Smooth muscle cell (in vitro differentiated cells): ENCODE data around the gene ADAMTS18. TPM values are rescaled to one million over a fixed set of nuclear protein-coding genes. Genes with fewer than 3 reads are reported as not detected.

Experiments
- DNase-seq: peaks from one replicate; lab custom pipeline; 2025; ENCODE audit not compliant: unreplicated experiment; lab: John Stamatoyannopoulos, UW
- H2AFZ ChIP-seq: fragments of 200-600 bp; sonication (generic); 2 replicates; pipeline ENCODE4 v1.6.0; 2016; ENCODE audit warnings: antibody characterized with exemption, low read depth, mild to moderate bottlenecking
- H3F3A ChIP-seq: fragments of 200-600 bp; sonication (generic); 2 replicates; pipeline ENCODE4 v1.6.0; 2017; ENCODE audit warnings: antibody characterized with exemption, low read depth
- H3K27ac ChIP-seq: fragments of 200-600 bp; sonication (generic); 2 replicates; pipeline ENCODE4 v1.5.1; 2016; ENCODE audit warnings: low read depth, mild to moderate bottlenecking
- H3K27me3 ChIP-seq: fragments of 200-600 bp; sonication (generic); 2 replicates; pipeline ENCODE4 v1.6.1; 2016; ENCODE audit warnings: low read depth, mild to moderate bottlenecking
- H3K36me3 ChIP-seq: fragments of 200-600 bp; sonication (generic); 2 replicates; pipeline ENCODE4 v1.5.1; 2016; ENCODE audit warnings: low read depth
- H3K4me1 ChIP-seq: fragments of 200-600 bp; sonication (generic); 2 replicates; pipeline ENCODE4 v1.5.1; 2016; ENCODE audit warnings: low read depth
- H3K4me2 ChIP-seq: fragments of 200-600 bp; sonication (generic); 2 replicates; pipeline ENCODE4 v1.6.0; 2016; ENCODE audit warnings: mild to moderate bottlenecking
- H3K4me3 ChIP-seq: fragments of 200-600 bp; sonication (generic); 2 replicates; pipeline ENCODE4 v1.5.1; 2016; ENCODE audit warnings: mild to moderate bottlenecking
- H3K79me2 ChIP-seq: fragments of 200-600 bp; sonication (generic); 2 replicates; pipeline ENCODE4 v1.6.0; 2016; ENCODE audit warnings: low read depth, mild to moderate bottlenecking
- H3K9ac ChIP-seq: fragments of 200-600 bp; sonication (generic); 2 replicates; pipeline ENCODE4 v1.6.0; 2016; ENCODE audit warnings: low read depth
- H3K9me3 ChIP-seq: fragments of 200-600 bp; sonication (generic); replicated peaks from 2 replicates; pipeline ENCODE4 v1.5.1; 2016; ENCODE audit warnings: low read depth
- H4K20me1 ChIP-seq: fragments of 200-600 bp; sonication (generic); 2 replicates; pipeline ENCODE4 v1.6.0; 2016; ENCODE audit warnings: low read depth
- WGBS: methylation state at CpG from one replicate; pipeline ENCODE4 v1.1.7; 2016; ENCODE audit warnings: low lambda C conversion rate; 5-methylcytosine and 5-hydroxymethylcytosine counted together
- polyA plus RNA-seq: library from polyadenylated mRNA; unstranded; fragments of >200 nt; fragmentation: Nextera tagmentation; extraction: Ambion mirVana; gene quantifications from 2 replicates; pipeline ENCODE4 v1.2.1, GENCODE V29; 2016
- total RNA-seq: library from RNA; depleted of rRNA; stranded (reverse); fragments of >200 nt; gene quantifications from 2 replicates; pipeline ENCODE4 v1.2.3, GENCODE V29; 2014
- TF ChIP-seq, protein P1 (sequence below): fragments of 200-600 bp; sonication (generic); IDR thresholded peaks from 2 replicates; pipeline ENCODE4 v1.5.1; 2017; ENCODE audit warnings: borderline replicate concordance, mild to moderate bottlenecking, antibody characterized with exemption; ENCODE audit not compliant: insufficient read depth, poor library complexity, severe bottlenecking

The ADAMTS18 gene
- total and polyA plus RNA-seq, 2 experiments from 2014 or later, result 0.05 to 4.4 TPM

DNA sequence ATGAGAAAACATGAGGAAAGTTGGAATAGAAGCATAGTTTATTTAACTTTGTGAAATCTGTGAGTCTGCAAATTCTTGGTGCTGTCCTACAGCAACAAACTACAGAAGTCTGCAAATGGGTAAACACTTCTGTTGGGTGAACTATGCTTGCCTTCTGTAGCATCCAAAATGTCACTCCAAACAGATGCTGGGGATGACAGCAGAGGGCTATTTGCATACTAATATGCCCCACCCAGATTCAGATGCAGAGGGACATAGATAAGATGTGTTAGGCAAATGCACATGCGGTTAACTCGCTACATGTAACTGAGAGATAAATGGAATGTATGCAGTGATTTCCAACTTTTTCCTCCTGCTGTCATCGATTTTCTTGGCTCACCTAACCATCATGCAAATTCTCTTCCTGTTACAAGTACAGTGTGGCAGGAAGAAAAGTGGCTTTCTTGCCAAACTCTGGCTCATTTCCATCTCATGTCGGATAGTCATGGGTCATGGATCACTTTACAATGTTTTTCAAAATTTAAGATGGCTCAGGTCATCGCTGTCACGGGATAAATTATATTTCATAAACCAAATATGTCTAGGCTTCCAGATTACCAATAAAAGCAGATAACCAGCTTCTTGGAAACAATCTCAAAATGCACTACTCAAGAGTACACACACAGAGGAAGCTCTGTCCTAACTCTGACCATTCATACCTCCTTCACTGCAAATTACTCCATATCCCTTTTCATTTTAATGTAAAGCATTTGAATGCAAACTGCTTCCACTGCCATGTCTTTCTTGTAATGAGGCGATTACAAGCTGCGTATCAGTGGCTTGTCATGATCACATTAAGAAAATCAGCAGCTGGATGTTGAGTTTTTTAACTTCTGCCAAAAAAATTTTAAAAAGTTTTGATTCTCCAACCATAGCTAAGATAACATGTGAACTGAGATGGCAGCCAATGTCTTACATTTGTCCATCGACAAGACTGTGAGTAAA is 47.7 kb downstream of the ADAMTS18 start:
- no peaks in the 10 kb centered on the region for H3F3A ChIP-seq
- H4K20me1 ChIP-seq, result no peaks in the 10 kb centered on the region
- no peaks in the 10 kb centered on the region for H3K36me3 ChIP-seq
- H3K4me1 ChIP-seq, result no peaks in the 10 kb centered on the region
- DNase-seq, result no peak
- no peaks in the 10 kb centered on the region for H3K27me3 ChIP-seq
- H3K4me3 ChIP-seq, result no peak overlapping the region
- H3K9ac ChIP-seq, result no peak overlapping the region
- TF ChIP-seq, protein P1, sequence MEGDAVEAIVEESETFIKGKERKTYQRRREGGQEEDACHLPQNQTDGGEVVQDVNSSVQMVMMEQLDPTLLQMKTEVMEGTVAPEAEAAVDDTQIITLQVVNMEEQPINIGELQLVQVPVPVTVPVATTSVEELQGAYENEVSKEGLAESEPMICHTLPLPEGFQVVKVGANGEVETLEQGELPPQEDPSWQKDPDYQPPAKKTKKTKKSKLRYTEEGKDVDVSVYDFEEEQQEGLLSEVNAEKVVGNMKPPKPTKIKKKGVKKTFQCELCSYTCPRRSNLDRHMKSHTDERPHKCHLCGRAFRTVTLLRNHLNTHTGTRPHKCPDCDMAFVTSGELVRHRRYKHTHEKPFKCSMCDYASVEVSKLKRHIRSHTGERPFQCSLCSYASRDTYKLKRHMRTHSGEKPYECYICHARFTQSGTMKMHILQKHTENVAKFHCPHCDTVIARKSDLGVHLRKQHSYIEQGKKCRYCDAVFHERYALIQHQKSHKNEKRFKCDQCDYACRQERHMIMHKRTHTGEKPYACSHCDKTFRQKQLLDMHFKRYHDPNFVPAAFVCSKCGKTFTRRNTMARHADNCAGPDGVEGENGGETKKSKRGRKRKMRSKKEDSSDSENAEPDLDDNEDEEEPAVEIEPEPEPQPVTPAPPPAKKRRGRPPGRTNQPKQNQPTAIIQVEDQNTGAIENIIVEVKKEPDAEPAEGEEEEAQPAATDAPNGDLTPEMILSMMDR, result no peak
- H3K27ac ChIP-seq, result no peak overlapping the region
- 94% methylated on average over 9 of the region's 9 CpGs for WGBS
- no peak overlapping the region for H3K4me2 ChIP-seq
- no peak overlapping the region for H2AFZ ChIP-seq
- no peaks in the 10 kb centered on the region for H3K79me2 ChIP-seq
- no peaks in the 10 kb centered on the region for H3K9me3 ChIP-seq

DNA sequence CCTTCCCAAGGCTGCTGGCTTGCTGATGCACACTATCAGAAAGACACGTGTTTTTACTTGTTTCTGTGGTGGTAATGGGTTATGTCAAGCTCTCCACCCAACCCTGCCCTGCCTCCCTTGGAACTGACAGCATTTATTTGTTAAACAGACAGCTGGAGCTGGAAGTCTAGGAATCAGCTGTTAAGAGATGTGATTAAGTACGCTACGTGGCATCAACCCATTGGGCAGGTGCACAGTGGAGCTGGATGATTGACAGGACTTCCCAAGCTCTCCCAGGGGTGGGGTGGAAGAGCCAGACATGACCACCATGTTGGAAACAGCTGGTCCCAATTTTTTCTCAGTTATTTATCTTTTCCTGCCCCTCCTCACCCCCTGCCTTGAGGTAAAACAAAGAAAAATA is 49.4 kb downstream of the ADAMTS18 start:
- WGBS, result 66% methylated on average over 3 of the region's 3 CpGs
- Histone ChIP-seq H3K4me2 (no peak overlapping the region), H4K20me1 (no peaks in the 10 kb centered on the region), H3F3A (no peaks in the 10 kb centered on the region), H3K9ac (no peak overlapping the region), H3K27ac (no peak overlapping the region), H3K27me3 (no peaks in the 10 kb centered on the region), H3K36me3 (no peaks in the 10 kb centered on the region), H3K79me2 (no peaks in the 10 kb centered on the region), H3K4me1 (no peaks in the 10 kb centered on the region), H2AFZ (no peak overlapping the region), H3K4me3 (no peak overlapping the region), H3K9me3 (no peaks in the 10 kb centered on the region)
- TF ChIP-seq, protein P1, result no peak
- no peak for DNase-seq

DNA sequence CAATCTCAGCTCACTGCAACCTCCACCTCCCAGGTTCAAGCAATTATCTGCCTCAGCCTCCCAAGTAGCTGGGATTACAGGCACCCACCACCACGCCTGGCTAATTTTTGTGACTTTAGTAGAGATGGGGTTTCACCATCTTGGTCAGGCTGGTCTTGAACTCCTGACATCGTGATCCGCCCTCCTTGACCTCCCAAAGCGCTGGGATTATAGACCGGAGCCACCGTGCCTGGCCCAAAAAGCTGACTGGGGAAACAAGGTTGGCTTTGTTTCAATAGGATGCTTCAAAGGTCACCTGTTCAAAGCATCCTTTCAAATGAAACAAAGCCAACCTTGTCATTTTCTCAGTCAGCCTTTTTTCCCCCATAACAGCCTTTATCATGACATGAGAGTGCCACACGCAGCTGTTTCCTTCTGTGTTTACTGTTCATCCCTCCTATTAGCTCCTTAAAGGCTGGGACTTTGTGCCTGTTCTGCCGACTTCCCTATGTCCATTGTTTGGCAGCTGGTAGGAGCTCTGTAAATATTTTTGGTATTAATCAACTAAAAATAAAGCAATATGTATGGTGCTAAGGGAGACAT is 51.1 kb downstream of the ADAMTS18 start:
- Histone ChIP-seq H3K36me3 (no peaks in the 10 kb centered on the region), H3K4me1 (no peaks in the 10 kb centered on the region), H3K4me3 (no peak overlapping the region), H3K9ac (no peak overlapping the region), H3F3A (no peaks in the 10 kb centered on the region), H3K9me3 (no peaks in the 10 kb centered on the region), H3K79me2 (no peaks in the 10 kb centered on the region), H3K27ac (no peak overlapping the region), H3K27me3 (no peaks in the 10 kb centered on the region), H3K4me2 (no peak overlapping the region), H4K20me1 (no peaks in the 10 kb centered on the region), H2AFZ (no peak overlapping the region)
- TF ChIP-seq, protein P1, result no peak
- no peak for DNase-seq
- WGBS, result 89% methylated on average over 8 of the region's 8 CpGs
